Measurements from ENCODE around the gene GKN1.

GKN1 gene

DNA sequence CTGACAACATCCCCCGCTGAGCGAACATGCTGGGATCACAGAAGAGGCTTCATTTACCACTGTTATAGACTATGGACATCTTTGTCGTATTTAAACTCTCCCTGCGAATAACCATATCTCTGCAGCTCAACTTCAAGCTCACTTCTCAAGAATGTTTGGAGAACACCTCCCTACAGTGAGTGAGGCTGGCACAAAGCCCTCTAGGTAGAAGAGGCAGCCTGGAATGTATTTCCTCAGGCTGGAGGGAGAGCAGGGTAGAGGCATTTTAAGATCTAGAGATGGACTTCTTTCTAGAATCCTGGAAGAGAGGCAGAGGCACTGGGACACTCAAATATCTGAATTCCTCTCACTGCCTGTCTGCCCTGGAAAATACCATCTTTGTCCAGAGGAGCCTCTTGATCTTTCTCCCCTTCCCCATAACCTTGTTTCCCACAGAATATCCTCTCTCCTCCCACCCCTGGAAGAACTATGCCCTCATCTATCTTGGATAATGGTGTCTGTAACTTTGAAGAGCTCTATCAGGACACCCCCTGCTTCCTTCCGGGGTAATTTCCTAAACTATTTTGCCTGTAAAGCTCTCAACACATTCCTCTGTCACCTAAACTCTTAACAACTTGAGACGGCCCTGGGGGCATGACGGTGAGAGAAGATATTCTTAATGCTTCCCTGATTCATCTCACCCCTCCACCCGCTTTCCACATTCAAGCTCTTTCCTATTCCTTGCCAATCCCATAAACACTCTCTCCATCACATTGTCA lies 36.2 kb downstream of the GKN1 start:
- DNase-seq (ENCODE audit: low spot score): no peak

DNA sequence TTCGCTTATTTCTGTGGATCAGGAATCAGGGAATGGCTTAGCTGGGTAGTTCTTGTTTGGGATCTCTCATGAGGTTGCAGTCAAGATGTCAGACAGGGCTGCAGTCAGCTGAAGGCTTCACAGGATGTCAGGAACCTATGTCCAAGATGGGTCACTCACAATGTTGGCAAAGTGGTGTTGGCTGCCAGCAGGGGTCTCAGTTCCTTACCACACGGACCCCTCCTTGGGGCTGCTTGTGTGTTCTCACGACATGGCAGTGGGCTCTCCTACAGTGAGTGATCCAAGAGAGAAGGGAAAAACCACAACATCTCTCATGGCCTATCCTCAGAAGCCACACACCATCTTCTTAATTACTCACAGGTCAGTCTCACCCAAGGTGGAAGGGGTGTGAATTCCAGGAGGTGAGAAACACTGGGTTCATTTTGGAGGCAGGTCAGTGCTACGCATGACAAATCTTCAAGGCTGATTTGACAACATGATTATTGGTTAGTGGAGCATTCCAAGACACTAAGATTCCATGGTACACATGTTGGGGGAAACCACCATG lies 37.2 kb downstream of the GKN1 start:
- no peak for DNase-seq (ENCODE audit: low spot score)

DNA sequence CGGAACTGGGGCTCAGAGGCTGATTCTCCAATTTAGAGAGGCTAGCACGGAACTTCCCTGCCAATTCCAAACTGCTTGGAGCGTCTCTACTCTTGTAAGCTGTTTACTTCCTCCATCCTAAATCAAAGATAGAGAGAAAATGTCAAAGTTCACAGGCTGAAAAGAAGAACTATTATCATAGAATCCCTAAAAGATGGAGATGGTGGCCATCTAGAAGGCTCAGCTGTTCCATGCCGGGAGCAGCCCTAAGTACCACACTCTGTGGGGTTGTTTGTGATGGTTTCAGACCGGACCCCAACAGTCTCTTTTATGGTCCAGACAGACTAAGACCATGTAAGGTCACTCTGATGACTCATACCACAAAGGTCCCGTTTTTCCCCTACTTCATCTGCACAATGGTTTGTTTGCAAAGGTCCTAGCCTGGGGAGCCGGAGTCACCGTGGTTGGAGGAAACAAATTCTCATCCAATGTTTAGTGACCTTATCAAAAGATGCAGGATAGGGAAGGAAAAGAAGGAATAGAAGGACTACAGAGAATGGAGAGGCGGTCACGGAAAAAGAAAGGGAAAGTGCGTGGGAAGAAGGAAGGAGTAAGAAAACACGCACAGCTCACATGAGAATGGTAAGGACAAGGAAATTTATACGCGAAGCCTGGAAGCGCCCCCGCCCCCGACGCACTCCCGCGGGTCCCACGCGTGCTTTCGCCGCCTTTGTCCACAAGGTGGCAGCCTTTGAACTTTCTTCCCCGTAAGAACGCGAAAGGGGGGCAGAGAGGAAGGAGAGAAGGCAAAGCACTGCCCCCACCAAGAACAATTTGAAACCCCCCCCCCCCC lies 38.1 kb downstream of the GKN1 start:
- DNase-seq (ENCODE audit: low spot score): peak; percentile 45

DNA sequence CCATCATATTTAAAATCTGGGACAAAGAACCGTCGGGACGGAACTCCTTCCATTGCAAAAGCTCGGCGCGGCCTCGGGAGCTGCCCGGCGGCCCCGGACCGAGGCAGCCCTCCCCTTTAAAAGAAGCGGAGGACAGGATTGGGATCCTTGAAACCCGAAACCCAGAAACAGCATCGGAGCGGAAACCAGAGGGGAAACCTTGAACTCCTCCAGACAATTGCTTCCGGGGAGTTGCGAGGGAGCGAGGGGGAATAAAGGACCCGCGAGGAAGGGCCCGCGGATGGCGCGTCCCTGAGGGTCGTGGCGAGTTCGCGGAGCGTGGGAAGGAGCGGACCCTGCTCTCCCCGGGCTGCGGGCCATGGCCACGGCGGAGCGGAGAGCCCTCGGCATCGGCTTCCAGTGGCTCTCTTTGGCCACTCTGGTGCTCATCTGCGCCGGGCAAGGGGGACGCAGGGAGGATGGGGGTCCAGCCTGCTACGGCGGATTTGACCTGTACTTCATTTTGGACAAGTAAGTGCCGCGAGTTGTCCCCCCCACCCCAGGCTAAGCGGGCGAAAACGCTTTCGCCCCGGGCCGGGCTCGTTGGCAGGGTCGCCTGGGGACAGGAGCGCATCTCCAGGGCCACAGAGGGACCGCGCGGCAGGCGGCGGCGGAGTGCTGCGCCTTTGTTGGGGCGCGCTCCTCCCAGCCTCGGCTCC lies 38.9 kb downstream of the GKN1 start, which contains the start of gene ANTXR1:
TSS of gene ANTXR1 (plus strand) at position 38 of the 698 bp plus-strand sequence. CDS start at position 359, 321 bp downstream.
- DNase-seq (ENCODE audit: low spot score): no peak

DNA sequence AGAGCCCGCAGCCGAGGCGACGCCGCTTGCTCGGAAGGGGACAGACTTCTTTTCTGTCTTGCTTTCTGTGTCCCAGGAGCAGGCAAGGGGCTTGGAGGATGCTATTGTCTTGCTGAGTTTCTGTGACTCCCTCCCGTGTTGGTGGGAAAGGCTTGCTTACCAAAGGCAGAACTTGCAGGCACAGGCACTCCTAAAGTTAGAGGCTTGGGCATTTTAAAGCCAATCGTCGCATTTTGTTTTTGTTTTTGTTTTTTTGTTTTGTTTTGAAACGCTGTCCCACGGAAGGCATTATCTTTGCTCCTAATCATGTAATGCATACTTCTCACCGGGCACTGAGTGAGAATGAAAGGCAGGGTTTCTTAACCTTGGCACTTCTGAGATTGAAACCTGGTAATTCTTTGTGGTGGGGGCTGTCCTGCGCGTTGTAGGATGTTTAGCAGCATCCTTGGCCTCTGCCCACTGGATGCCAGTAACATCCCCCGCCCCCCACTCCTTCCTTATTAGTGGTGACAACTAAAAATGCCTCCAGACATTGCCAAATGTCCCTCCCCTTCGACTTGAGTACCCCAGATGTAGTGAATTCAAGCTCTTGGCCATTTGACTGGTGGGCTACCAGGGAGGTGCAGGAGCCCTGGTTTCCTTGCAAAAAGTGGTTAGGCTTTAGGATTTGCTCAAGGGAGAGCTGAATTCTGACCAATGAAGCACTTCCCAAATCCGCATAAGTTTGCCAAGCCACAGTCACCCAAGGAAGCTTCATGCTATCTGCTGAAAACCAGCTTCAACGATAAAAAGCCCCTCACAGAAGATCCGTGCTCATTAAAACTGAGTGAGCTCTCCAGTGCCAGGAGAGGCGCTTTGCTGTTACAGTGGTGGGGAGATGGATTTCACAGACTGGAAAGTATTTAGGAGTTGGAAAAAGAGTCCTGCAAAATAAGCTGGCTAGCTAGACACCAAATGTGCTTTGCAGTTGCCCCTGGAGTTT lies 39.7 kb downstream of the GKN1 start:
- DNase-seq (ENCODE audit: low spot score): no peak

DNA sequence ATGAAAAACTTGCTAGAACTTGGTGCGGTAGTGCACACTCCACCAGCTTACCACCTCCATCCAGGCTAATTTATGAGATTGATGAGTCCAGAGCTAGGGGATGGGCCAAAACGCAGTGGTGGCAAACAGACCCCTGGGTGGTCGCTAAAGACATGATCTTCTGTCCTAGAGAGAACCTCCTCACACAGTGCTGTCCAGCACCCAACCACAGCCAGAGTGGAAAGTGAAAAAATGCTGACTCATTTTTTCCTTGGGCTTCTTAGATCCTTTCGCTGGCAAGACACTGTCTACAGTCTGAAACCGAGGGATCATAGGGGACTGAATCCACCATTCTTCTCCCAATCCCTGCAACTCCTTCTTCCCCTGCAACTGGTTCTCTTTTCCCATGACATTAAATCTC lies 42.6 kb downstream of the GKN1 start:
- no peak for DNase-seq (ENCODE audit: low spot score)

DNA sequence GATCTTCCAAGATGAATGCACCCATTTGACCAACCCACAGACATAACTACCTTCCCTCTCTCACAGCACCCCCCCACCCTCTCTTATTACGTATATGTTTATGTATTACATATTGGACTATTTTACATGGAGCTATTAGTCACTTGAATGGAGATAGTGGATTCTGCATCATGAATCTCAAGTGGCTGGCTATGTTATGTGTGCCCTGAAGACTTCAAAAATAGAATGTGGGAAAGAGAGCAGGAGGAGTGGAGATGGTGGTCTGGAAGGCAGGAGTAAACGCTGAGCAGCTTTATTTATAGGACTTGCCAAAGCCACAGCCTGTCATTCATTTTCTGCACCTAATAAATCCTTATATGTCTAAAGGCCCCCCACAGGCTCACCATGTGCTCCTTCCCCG lies 43.4 kb downstream of the GKN1 start:
- DNase-seq (ENCODE audit: low spot score): no peak

DNA sequence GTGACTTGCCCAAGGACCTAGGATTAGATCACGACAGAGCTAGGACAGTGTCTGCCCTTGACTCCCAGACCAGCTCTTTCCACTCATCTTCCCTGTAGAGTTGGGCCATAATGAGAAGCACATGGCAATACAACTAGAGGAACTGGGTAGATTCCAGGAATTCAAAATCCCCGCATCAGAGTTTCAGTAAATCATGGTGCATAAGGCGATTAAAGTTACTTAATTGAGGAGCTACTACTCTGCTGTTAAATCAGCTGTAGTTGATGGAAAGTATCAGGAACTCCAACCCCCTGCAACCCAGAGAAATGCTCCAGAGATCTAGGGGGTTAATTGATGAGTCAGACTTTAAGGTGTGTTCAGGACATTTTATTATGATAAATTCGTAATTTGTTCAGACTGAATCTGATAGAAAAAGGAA lies 44.3 kb downstream of the GKN1 start:
- no peak for DNase-seq (ENCODE audit: low spot score)

DNA sequence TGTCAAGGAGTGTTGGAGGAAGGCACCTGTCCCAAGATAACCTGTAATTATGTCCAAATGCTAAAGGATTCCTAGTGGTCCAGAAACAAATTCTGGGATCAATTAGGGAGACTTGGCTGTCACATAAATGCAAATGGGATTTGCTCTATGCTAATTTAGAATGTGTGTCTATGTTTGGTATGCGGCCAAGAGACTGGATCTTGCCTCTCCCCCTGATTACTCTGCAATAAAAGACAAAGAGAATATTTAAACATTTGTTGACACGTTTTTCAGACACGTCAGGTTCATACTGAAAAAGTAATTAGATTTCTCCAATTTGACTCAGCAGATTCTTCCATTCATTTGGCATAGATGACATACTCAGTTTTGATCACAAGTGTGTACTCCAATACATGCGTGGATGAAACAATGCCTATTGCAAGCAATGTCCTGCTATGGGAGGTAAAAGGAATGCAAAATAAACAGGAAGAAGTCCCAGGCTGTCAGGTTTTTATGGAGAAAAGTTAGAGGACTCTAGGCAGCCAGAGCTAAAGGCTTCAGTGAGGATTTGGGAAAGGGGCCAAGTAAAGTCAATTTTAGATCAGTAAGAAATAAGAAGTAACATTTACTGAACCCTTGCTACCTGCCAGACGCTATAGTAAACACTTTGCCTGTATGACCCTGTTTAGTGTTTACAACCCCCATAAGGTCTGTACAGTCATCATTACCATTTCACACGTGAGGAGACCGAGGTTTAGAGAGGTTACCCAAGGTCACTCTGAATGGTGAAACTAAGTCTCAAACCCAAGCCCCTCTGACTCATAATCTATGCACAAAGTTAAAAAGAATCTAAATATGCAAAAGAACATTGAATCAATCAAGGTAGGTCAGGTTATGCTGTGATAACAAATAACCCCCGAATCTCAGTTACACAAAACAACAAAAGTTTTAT lies 46.3 kb downstream of the GKN1 start:
- no peak for DNase-seq (ENCODE audit: low spot score)

DNA sequence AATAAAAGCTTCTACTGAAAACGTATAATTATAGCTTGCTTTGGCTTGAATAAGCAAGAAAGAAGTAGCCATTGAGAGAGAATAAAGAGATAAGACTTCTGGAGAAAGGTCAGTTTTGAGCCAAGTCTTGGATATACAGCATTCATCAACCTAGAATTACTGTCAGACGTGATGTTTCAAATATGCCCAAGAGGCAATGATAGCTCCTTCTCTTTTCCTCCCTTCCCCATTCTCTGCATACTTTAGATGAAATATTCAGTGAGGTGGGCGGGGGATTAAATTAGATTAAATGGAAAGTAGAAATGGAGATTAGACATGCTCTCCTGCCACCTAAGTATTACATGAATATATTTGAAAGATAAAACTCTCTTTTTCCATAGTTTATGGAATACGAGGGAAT lies 47.3 kb downstream of the GKN1 start:
- no peak for DNase-seq (ENCODE audit: low spot score)

DNA sequence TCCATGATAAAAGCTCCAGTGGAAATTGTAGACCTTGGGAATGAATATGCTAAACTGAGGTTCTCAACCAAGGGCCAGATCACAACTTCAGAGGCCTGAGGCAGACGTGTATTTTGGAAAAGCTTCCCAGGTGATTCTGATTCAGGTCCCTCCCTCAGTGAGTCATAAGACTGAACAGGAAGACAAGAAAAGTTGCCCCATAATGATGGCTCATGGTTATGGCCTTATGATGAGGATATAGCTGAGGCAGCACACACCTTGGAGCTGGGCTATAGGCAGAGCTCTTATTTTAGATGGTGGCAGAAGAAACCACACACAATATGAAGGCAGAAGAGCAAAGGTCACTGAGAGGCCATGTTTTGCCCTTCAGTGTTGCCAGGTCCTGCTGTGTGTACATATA lies 48.1 kb downstream of the GKN1 start:
- DNase-seq (ENCODE audit: low spot score): no peak

DNA sequence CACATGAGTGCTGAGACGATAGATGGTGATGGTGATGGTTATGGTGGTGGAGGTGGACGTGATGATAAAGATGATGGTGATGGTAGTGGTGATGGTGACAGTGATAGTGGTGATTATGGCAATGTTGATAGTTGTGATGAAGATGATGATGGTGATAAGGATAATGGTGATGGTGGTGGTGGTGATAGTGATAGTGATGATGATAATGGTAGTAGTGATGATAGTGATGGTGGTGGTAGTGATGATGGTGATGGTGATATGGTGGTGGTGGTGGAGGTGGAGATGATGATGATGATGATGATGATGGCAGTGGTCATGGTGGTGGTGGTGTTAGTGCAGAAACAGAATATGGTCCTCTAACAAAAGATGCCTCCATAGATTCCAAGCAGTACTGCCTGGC lies 48.8 kb downstream of the GKN1 start:
- no peak for DNase-seq (ENCODE audit: low spot score)

DNA sequence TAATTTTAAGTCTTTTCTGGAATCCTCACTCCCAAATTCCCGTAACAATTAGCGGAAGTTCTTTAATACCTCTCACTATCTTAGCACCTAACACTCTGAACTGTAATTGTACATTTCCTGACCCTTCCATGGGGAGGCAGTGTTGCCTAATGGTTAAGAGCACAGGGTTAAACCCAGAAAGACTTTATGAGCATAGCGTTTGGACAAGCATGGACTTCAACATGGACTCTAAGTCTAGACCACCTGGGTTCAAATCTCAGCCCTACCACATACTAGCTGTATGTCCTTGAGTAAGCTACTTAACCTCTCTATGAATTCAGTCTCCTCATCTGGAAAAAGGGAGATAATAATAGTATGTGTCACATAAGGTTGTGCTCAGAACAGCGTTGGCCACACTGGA lies 51.6 kb downstream of the GKN1 start:
- DNase-seq (ENCODE audit: low spot score): peak; percentile 73

DNA sequence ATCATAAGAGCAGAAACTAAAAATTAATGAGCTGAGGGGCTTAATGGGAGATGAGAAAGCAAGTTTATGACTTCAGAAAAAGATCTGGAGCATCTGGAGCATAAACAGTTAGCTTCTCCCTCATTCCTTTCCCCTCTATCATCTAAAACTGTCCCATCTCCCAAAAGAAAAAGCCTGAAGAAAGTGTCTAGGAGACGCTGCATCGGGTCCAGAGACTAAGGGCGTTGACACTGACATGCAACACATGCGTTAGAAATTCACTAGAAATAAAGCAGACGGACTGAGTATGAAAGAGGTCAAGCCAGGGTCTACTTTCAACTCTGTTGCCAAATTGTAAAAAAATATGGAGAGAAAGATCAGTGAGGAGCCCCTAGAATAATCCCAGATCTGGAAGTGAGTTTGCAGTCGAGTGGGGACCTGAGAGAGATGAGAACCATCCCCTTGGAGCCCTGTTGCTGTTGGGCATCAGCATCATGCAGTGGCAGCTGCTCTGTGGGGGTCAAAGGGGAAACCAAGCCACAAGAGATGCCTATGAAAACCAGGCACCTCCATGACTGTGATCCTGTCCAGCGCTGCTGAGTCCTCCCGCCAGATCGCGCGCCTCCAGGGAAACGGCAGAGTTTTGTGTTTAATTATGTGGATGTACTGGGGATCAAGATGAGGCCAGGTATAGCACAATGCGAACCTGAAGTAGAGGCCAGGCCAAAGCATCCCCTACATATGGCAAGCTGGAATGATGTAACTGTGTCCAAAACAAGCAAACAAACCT lies 52.4 kb downstream of the GKN1 start:
- no peak for DNase-seq (ENCODE audit: low spot score)

Data from NAMALWA (cell line).